Hepatocyte (in vitro differentiated cells): ENCODE results near the gene WDR41.

ENCODE experiments used
- EZH2phosphoT487 ChIP-seq: fragments of 200-600 bp; sonication (generic); IDR thresholded peaks from one replicate; pipeline ENCODE4 v1.6.1; 2018; ENCODE audit warnings: antibody characterized with exemption, mild to moderate bottlenecking, low read depth, moderate library complexity; ENCODE audit not compliant: unreplicated experiment, severe bottlenecking
- TF ChIP-seq, protein P1 (sequence below): fragments of 200-600 bp; sonication (generic); IDR thresholded peaks from 2 replicates; pipeline ENCODE4 v1.5.1; 2016; ENCODE audit warnings: antibody characterized with exemption, mild to moderate bottlenecking; ENCODE audit not compliant: poor library complexity

DNA sequence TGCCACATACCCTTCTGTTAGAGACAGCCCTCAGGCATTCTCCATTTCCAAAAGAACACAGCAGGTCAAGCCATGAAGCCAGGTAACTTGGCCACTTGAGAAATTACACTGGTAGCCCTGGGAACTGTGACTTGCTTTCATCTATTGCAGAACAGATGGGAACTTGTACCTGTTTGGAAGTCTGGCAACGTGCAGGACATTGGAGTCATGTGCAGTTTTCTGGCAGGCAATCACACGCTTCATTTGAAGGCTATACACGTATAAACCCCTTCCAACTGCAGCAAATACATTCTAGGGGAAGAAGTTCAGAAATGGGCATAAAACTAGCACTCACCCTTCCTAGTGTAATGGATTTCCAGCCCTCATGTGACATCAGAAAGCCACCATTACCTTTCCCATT, 54.0 kb downstream of the WDR41 start:
- TF ChIP-seq, protein P1, sequence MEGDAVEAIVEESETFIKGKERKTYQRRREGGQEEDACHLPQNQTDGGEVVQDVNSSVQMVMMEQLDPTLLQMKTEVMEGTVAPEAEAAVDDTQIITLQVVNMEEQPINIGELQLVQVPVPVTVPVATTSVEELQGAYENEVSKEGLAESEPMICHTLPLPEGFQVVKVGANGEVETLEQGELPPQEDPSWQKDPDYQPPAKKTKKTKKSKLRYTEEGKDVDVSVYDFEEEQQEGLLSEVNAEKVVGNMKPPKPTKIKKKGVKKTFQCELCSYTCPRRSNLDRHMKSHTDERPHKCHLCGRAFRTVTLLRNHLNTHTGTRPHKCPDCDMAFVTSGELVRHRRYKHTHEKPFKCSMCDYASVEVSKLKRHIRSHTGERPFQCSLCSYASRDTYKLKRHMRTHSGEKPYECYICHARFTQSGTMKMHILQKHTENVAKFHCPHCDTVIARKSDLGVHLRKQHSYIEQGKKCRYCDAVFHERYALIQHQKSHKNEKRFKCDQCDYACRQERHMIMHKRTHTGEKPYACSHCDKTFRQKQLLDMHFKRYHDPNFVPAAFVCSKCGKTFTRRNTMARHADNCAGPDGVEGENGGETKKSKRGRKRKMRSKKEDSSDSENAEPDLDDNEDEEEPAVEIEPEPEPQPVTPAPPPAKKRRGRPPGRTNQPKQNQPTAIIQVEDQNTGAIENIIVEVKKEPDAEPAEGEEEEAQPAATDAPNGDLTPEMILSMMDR, result no peak
- no peak for TF ChIP-seq EZH2phosphoT487
